Thoracic aorta (tissue), 2 donors: Measurements from ENCODE around the gene LRMDA. TPM values are rescaled to one million over a fixed set of nuclear protein-coding genes. Genes with fewer than 3 reads are reported as not detected.

Experiments
- ATAC-seq: fragments of 150-250 bp; one replicate; pipeline ENCODE4 v1.8.0; 2017; ENCODE audit warnings: low read depth; ENCODE audit not compliant: insufficient number of reproducible peaks, low FRiP score
- DNase-seq: peaks from one replicate; pipeline ENCODE4 v3.0.0-alpha.2; 2020; ENCODE audit warnings: low spot score
- H3K27ac ChIP-seq, 2 donors: fragments of 200-600 bp; sonication (generic); 1 replicate in 1 of 2; 2 replicates in 1 of 2; pipeline ENCODE4 v1.5.1; 2016; ENCODE audit warnings: mild to moderate bottlenecking in 2 of 2, moderate library complexity in 2 of 2
- H3K27me3 ChIP-seq: fragments of 200-600 bp; sonication (generic); replicated peaks from 2 replicates; pipeline ENCODE4 v1.6.0; 2016; ENCODE audit warnings: mild to moderate bottlenecking; ENCODE audit not compliant: insufficient read depth
- H3K36me3 ChIP-seq: fragments of 200-600 bp; sonication (generic); one replicate; pipeline ENCODE4 v1.5.1; 2016
- H3K4me1 ChIP-seq, 2 donors: fragments of 200-600 bp; sonication (generic); 1 replicate in 1 of 2; 2 replicates in 1 of 2; pipeline versions ENCODE4 v1.5.1 to v1.6.0; 2016; ENCODE audit warnings: low read depth in 2 of 2, mild to moderate bottlenecking in 1 of 2; ENCODE audit not compliant: control insufficient read depth in 1 of 2
- H3K4me3 ChIP-seq: fragments of 200-600 bp; sonication (generic); 2 replicates; pipeline ENCODE4 v1.5.1; 2016; ENCODE audit warnings: mild to moderate bottlenecking
- H3K9me3 ChIP-seq: fragments of 200-600 bp; sonication (generic); 2 replicates; pipeline ENCODE4 v1.5.1; 2016
- CTCF ChIP-seq: fragments of 200-600 bp; sonication (generic); IDR thresholded peaks from one replicate; pipeline ENCODE4 v1.5.1; 2019; ENCODE audit warnings: antibody characterized with exemption
- total RNA-seq, 2 donors: library from RNA; depleted of rRNA; stranded (reverse); fragments of >200 nt; gene quantifications; one replicate each; pipeline versions ENCODE4 v1.1.0 to v1.2.3, GENCODE V29; 2016

The LRMDA gene
- total RNA-seq, 2 donors from 2014 or later = 8.3 to 36.6 TPM

GRCh38 chr10:75864717-75865116 is 433.3 kb downstream of the LRMDA start:
- H3K4me3 ChIP-seq = no peak overlapping the region
- no peaks in the 10 kb centered on the region for H3K9me3 ChIP-seq
- H3K27ac ChIP-seq = no peak overlapping the region
- H3K4me1 ChIP-seq = no peaks in the 10 kb centered on the region
- no peaks in the 10 kb centered on the region for H3K27me3 ChIP-seq
- DNase-seq (no peak), ATAC-seq (no peak)
- no peak for TF ChIP-seq CTCF
- no peaks in the 10 kb centered on the region for H3K36me3 ChIP-seq

DNA sequence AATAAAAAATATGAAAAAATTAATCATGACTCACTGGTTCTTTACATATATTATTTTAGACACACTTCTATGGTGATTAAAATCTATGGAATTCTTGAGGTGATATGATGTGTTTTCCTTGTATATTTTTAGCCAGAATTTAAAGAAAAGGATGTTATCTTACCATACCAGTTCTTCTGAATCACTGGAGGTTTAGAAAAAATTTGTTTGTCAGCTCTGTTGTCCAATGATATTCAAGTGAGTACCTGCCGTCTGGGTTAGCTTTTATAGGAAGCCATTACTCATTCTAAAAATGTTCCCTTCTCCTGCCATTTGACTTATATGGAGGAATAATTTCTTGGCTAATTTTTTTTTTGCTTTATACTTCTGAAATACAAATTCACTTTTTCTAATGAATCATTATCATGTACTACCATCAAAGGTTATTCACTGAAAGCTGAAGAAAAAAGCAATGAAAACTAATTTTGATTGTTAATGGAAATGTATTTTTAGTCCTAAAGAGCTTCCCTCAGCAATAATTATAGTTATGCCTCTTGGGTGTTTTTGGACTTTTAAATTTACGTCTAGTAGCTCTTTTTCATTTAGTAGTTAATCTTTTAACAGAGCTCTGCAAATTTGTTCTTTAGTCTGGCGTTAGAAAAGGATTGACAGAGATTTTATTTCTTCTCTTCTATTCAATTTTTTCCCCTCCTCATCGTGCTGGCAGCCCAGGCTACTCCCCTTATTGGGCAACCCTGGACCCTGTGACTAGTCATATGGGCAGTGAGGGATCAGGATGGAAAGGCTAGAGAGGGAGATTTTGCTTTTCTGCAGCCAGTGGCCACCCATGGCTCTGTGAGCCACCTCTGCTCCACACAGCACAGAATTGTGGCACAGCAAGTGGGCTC is 434.2 kb downstream of the LRMDA start:
- no peak for DNase-seq
- ATAC-seq = no peak
- H3K27me3 ChIP-seq = no peaks in the 10 kb centered on the region

GRCh38 chr10:75866300-75866625 is 434.8 kb downstream of the LRMDA start:
- DNase-seq (no peak), ATAC-seq (no peak)
- Histone ChIP-seq H3K36me3 (no peaks in the 10 kb centered on the region), H3K27ac (no peak overlapping the region), H3K4me1 (no peaks in the 10 kb centered on the region), H3K9me3 (no peaks in the 10 kb centered on the region), H3K4me3 (no peak overlapping the region), H3K27me3 (no peaks in the 10 kb centered on the region)
- no peak for TF ChIP-seq CTCF

More for the DNA sequence above, 434.2 kb downstream of the LRMDA start:
- Histone ChIP-seq H3K27ac (no peak overlapping the region), H3K4me1 (no peaks in the 10 kb centered on the region), H3K4me3 (no peak overlapping the region), H3K36me3 (no peaks in the 10 kb centered on the region), H3K9me3 (no peaks in the 10 kb centered on the region)
- no peak for TF ChIP-seq CTCF

DNA sequence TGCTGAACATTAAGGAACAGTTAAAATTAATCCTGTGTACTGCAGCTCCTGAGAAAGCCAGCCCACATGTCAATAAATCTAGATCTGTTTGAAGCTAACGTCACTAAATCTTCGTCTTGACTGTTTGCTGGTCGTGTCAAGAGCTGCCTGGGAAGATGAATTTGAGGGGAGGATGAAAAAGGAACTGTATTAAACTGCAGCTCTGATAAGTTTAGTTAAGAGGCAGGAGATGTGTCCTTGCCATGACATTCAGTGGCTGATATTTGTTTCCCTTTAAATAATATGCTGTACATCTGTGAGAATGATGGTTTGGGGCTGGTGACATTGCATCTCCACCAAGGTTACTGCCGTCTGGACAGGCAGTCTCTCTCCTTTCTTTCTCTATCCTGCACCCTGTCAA is 435.3 kb downstream of the LRMDA start:
- H3K4me1 ChIP-seq = no peaks in the 10 kb centered on the region
- H3K36me3 ChIP-seq = no peaks in the 10 kb centered on the region
- H3K4me3 ChIP-seq = no peak overlapping the region
- TF ChIP-seq CTCF = no peak
- no peaks in the 10 kb centered on the region for H3K27me3 ChIP-seq
- H3K27ac ChIP-seq = no peak overlapping the region
- no peak for DNase-seq
- no peaks in the 10 kb centered on the region for H3K9me3 ChIP-seq
- ATAC-seq = no peak

- Histone ChIP-seq H3K9me3 (no peaks in the 10 kb centered on the region), H3K27me3 (no peaks in the 10 kb centered on the region), H3K36me3 (no peaks in the 10 kb centered on the region), H3K4me3 (no peak overlapping the region), H3K4me1 (no peaks in the 10 kb centered on the region), H3K27ac (no peak overlapping the region)
- ATAC-seq (no peak), DNase-seq (no peak)
- no peak for TF ChIP-seq CTCF
Measured at GRCh38 chr10:75868574-75868973, 437.1 kb downstream of the LRMDA start.
